Activated CD4-positive, alpha-beta memory T cell treated with anti-CD3 and anti-CD28 coated beads, Interleukin-2, amount 10 ng/mL, durations not matched to agents 7 days and 5 days (primary cell): ENCODE data around the gene FCRL5. TPM values are rescaled to one million over a fixed set of nuclear protein-coding genes. Genes with fewer than 3 reads are reported as not detected.
"Not testable (repeated sequence)": the region's sequence is repeated elsewhere in the genome, so short reads cannot be mapped to it uniquely, and the experiment has no call there.

ENCODE experiments used
- CTCF ChIA-PET: fragments of 350-600 bp; sonication (Branson Sonifier 250); formaldehyde crosslinking; loops from one replicate; lab custom pipeline; 2021; ENCODE audit warnings: antibody characterized with exemption, inconsistent platforms; lab: Charles Lee
- POLR2A ChIA-PET: fragments of 350-600 bp; sonication (Branson Sonifier 250); formaldehyde crosslinking; loops from one replicate; lab custom pipeline; 2021; ENCODE audit warnings: antibody characterized with exemption; lab: Charles Lee
- DNase-seq: peaks from one replicate; pipeline ENCODE4 v3.0.0-alpha.2; 2020
- H3K27ac Mint-ChIP-seq: one replicate; pipeline ENCODE4 v1.8.0; 2021; ENCODE audit warnings: mild to moderate bottlenecking, mixed read lengths
- H3K27me3 Mint-ChIP-seq: one replicate; pipeline ENCODE4 v1.8.0; 2021; ENCODE audit warnings: mixed read lengths
- H3K36me3 Mint-ChIP-seq: one replicate; pipeline ENCODE4 v1.8.0; 2021; ENCODE audit warnings: low read depth, mixed read lengths
- H3K4me1 Mint-ChIP-seq: one replicate; pipeline ENCODE4 v1.8.0; 2021; ENCODE audit warnings: mixed read lengths
- H3K4me3 Mint-ChIP-seq: one replicate; pipeline ENCODE4 v1.8.0; 2021; ENCODE audit warnings: mild to moderate bottlenecking, mixed read lengths
- H3K9me3 Mint-ChIP-seq: one replicate; pipeline ENCODE4 v1.8.0; 2021; ENCODE audit warnings: mixed read lengths
- total RNA-seq, 2 experiments: library from RNA; stranded (reverse); gene quantifications; one replicate each; pipeline ENCODE4 v1.2.3, GENCODE V29; 2021

Gene FCRL5
- total RNA-seq, 2 experiments from 2014 or later = not detected

DNA sequence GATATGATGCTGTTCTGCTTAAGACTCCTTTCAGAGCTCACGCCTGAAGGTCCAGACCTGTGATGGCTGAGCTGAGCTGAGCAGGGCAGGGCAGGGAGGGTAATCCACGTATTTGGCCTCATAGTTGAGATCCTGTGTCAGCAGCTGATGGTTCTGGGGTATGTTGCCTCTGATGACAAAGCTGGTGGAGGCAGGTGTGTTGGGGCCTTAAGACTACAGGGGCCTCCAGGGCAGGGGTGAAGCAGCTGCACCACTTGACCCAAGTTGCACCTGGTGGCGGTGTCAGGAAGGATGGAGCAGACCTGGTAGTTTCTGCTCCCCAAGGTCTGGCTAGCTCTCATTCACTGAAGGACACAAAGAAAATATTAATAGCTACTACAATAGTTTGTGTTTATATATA lies 57.0 kb downstream of the FCRL5 start:
- ChIA-PET POLR2A (interaction anchor here (1.6 kb wide), 1 partner anchor 11 kb away, joined by 4 read pairs; no protein-coding TSS in a partner anchor), CTCF (interaction anchor here (0.9 to 2.9 kb wide), 13 partner anchors 8 to 630 kb away, joined by 3 to 11 read pairs (median 4); no protein-coding TSS in a partner anchor)
- Mint-ChIP-seq H3K27me3 (peaks cover 30% of the 10 kb centered on the region), H3K4me1 (no peaks in the 10 kb centered on the region), H3K27ac (no peak overlapping the region), H3K36me3 (no peaks in the 10 kb centered on the region), H3K9me3 (no peaks in the 10 kb centered on the region), H3K4me3 (no peak overlapping the region)
- no peak for DNase-seq

DNA sequence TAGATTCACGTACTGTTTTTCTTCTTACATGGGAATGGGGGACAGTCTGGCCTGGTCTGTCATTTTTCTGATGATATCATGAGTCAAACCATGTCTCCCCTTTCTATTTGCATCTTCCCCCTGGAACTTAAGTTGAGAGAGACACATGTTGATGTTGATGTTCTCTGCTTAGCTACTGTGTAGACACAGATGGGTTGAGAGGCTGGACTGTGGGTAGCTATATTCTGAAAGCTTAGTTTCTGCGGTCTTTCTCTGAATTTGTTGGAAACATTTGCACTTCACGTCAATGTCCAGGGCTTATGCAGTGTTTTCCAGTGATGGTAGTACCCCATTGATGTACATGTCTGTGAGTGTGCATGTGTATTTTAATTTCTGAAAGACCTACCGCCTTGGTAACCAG lies 58.2 kb downstream of the FCRL5 start:
- no peaks in the 10 kb centered on the region for H3K36me3 Mint-ChIP-seq
- DNase-seq = no peak
- ChIA-PET POLR2A (interaction anchor here (1.6 kb wide), 1 partner anchor 10 kb away, joined by 4 read pairs; no protein-coding TSS in a partner anchor), CTCF (interaction anchor here (1.2 to 2.9 kb wide), 4 partner anchors 9 to 323 kb away, joined by 3 to 11 read pairs (median 4); no protein-coding TSS in a partner anchor)
- H3K27me3 Mint-ChIP-seq = peaks cover 27% of the 10 kb centered on the region
- no peaks in the 10 kb centered on the region for H3K4me1 Mint-ChIP-seq
- no peaks in the 10 kb centered on the region for H3K9me3 Mint-ChIP-seq
- H3K4me3 Mint-ChIP-seq = no peak overlapping the region
- no peak overlapping the region for H3K27ac Mint-ChIP-seq

DNA sequence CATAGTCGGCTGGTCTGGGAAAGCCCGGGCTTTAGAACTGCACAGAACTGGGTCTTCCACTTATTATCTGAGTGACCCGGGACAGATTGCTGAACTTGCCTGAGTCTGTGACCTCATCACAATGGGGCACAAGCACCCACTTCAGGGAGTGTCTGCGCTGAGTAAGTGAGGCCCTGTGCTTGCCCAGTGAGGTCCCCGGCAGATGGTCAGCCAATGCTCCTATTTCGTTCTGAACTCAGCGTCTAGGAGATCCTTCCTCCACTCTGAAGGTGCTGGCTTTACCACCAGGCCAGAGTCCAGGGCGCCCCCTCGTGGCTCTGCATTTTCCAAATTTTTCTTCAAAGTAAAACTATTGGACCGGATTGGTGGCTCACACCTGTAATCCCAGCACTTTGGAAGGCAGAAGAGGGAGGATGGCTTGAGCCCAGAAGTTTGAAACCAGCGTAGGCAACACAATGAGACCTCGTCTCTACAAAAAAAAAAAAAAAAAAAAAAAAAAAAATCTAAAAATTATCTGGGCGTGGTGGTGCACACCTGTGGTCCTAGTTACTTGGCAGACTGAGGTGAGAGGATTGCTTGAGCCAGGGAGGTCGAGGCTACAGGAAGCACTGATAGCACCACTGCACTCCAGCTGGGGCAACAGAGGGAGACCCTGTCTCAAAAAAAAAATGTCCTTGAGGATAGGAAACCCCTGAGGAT lies 61.7 kb downstream of the FCRL5 start:
- Mint-ChIP-seq H3K9me3 (no peaks in the 10 kb centered on the region), H3K36me3 (no peaks in the 10 kb centered on the region), H3K27me3 (peaks cover 23% of the 10 kb centered on the region), H3K4me1 (no peaks in the 10 kb centered on the region), H3K27ac (no peak overlapping the region), H3K4me3 (no peak overlapping the region)
- ChIA-PET POLR2A (no interaction called here), CTCF (no interaction called here)
- DNase-seq = peak; percentile 66

DNA sequence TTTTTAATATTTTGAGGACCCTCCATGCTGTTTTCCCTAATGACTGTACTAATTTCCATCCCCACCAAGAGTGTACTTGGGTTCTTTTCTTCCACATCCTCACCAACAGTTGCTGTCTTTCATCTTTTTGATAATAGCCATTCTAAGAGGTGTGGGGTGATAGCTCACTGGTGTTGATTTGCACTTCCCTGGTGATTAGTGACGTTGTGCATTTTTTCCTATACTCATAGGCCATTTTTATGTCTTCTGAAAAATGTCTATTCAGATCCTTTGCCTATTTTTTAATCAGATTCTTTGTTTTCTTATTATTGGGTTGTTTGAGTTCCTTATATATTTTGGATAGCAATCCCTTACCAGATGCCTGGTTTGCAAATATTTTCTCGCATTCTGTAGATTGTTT lies 64.2 kb downstream of the FCRL5 start:
- peaks cover 16% of the 10 kb centered on the region for H3K27me3 Mint-ChIP-seq
- H3K36me3 Mint-ChIP-seq = no peaks in the 10 kb centered on the region
- no peak for DNase-seq
- no peak overlapping the region for H3K4me3 Mint-ChIP-seq
- H3K9me3 Mint-ChIP-seq = no peaks in the 10 kb centered on the region
- no peaks in the 10 kb centered on the region for H3K4me1 Mint-ChIP-seq
- POLR2A ChIA-PET = no interaction called here
- CTCF ChIA-PET = no interaction called here
- no peak overlapping the region for H3K27ac Mint-ChIP-seq

DNA sequence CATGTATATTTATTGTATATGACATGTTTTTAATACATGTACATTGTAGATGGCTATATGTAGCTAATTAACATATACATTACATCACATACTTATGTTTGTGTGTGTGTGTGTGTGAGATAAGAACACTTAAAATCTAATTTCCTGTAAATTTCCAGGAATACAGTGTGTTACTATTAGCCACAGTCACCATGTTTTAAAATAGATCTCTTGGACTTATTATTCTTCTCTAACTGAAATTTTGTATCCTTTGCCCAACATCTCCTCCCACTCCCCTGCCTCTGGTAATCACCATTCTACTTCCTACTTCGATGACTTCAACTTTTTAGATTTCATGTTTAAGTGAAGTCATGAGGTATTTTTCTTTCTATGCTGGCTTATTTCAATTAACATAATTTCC lies 64.8 kb downstream of the FCRL5 start:
- Mint-ChIP-seq H3K27me3 (peaks cover 21% of the 10 kb centered on the region), H3K4me3 (no peak overlapping the region), H3K9me3 (no peaks in the 10 kb centered on the region), H3K4me1 (no peaks in the 10 kb centered on the region), H3K27ac (no peak overlapping the region), H3K36me3 (no peaks in the 10 kb centered on the region)
- ChIA-PET POLR2A (no interaction called here), CTCF (interaction anchor here (1.0 to 1.8 kb wide), 2 partner anchors 8 to 11 kb away, joined by 4 to 5 read pairs; no protein-coding TSS in a partner anchor)
- DNase-seq = no peak

DNA sequence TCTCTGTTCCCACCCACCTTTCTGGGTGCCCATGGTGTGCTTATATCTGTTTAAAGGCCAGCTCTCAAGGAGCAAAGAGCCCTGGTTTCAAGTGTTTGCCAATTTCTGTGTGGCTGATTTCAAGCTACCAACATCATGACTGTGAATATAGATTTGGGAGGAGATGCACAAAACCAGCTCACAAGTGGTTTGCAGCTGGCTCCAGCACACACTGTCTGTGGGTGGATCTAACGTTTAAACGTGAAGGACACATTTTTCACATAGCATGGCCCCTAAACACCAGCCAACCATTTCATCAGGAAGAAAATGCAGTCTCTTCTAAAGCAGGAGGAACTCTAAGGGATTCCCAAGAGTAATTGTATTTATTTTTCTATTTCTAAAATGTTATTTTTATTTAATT lies 65.2 kb downstream of the FCRL5 start:
- H3K27me3 Mint-ChIP-seq = peaks cover 18% of the 10 kb centered on the region
- ChIA-PET POLR2A (no interaction called here), CTCF (interaction anchor here (1.0 to 1.8 kb wide), 2 partner anchors 8 to 10 kb away, joined by 4 to 5 read pairs; no protein-coding TSS in a partner anchor)
- no peak for DNase-seq
- no peaks in the 10 kb centered on the region for H3K9me3 Mint-ChIP-seq
- no peak overlapping the region for H3K4me3 Mint-ChIP-seq
- H3K27ac Mint-ChIP-seq = no peak overlapping the region
- H3K4me1 Mint-ChIP-seq = no peaks in the 10 kb centered on the region
- no peaks in the 10 kb centered on the region for H3K36me3 Mint-ChIP-seq

DNA sequence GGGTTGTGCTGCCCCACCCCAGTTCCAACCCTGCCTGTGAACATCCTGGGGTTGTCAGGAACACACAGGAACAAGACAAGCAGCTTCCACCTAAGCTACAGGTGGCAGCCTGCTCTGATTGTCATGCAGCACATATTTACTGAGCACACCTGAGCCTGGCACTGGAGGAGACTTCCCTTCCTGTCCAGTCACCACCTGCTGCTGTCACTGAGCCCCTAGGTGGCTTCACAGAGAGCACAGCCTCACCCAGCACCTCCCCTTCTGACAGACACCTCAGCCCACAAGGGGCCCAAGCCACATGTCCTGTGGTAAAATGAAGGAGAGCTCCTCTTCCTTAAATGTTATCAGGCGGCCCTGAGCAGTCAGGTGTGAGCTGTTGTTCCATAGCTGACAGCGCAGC lies 65.9 kb downstream of the FCRL5 start:
- POLR2A ChIA-PET = not testable (repeated sequence)

DNA sequence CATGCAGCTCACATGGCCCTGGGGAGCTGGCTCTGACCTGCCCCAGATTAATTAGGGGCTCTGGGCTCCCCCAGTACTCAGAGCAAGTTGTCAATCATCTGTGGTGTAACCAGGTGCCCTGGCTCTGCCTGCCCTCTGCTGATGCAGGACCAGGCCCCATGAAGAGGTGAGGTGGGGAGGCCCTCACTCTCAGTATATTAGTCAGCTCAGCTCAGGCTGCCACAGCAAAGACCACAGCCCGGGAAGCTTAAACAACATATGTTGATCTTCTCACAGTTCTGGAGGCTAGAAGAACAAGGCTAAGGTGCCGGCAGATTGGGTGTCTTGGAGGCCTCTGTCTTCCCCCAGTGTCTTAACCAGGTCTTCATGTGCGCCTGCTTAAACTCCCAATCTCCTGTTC lies 66.5 kb downstream of the FCRL5 start:
- Mint-ChIP-seq H3K4me3 (no peak overlapping the region), H3K9me3 (no peaks in the 10 kb centered on the region), H3K4me1 (no peaks in the 10 kb centered on the region), H3K27me3 (peaks cover 18% of the 10 kb centered on the region), H3K36me3 (no peaks in the 10 kb centered on the region), H3K27ac (no peak overlapping the region)
- CTCF ChIA-PET = interaction anchor here (1.0 to 1.8 kb wide), 3 partner anchors 9 to 116 kb away, joined by 4 to 5 read pairs (median 5); no protein-coding TSS in a partner anchor
- no peak for DNase-seq
- POLR2A ChIA-PET = no interaction called here

More for the DNA sequence above, 65.9 kb downstream of the FCRL5 start:
- not testable (repeated sequence) for H3K4me1 Mint-ChIP-seq, H3K9me3 Mint-ChIP-seq, H3K4me3 Mint-ChIP-seq, H3K27ac Mint-ChIP-seq, H3K36me3 Mint-ChIP-seq, DNase-seq
- CTCF ChIA-PET = interaction anchor here (0.6 to 1.8 kb wide), 4 partner anchors 9 to 531 kb away, joined by 3 to 5 read pairs (median 4); no protein-coding TSS in a partner anchor
- H3K27me3 Mint-ChIP-seq = peaks cover 18% of the 10 kb centered on the region

DNA sequence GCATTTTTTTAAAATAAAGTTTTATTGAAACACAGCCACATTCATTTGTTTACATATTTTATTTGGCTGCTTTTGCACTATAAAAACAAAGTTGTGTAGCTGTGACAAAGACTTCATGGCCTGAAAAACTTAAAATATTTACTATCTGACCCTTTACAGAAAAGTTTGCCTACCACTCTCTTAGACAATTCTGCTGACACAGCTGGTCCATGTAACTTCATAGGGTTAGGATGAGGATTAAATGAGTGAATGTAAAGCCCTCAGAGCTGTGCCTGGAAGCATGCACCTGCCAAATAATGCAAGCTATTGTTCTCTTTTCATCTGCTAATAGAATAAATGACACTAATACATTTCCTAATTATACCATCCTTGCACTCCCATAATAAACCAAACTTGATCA lies 67.7 kb downstream of the FCRL5 start:
- Mint-ChIP-seq H3K27me3 (peaks cover 22% of the 10 kb centered on the region), H3K36me3 (no peaks in the 10 kb centered on the region), H3K27ac (no peak overlapping the region), H3K9me3 (no peaks in the 10 kb centered on the region), H3K4me1 (no peaks in the 10 kb centered on the region), H3K4me3 (no peak overlapping the region)
- ChIA-PET CTCF (no interaction called here), POLR2A (interaction anchor here (1.2 kb wide), 1 partner anchor 10 kb away, joined by 4 read pairs; no protein-coding TSS in a partner anchor)
- DNase-seq = no peak

DNA sequence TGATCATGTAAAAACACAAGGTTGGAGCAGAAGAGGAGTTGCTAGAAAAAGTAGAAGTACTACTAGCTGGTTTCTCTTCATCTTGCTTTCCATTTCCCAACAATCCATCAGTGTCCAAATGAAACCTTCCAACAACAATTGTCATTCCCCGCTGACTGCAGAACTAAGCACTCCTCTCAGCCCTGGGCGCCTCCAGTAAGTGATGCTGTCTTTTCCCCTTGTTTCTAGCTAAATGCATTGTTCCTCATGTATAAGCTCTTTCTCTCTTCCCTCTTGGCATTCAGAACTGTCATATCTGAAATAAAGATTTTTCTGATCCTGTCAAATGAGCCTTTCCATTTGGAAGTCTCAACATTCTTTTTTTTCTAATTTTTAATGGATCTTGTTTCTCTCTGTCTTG lies 68.7 kb downstream of the FCRL5 start:
- H3K9me3 Mint-ChIP-seq = no peaks in the 10 kb centered on the region
- ChIA-PET POLR2A (no interaction called here), CTCF (no interaction called here)
- no peaks in the 10 kb centered on the region for H3K4me1 Mint-ChIP-seq
- no peak overlapping the region for H3K27ac Mint-ChIP-seq
- no peak overlapping the region for H3K4me3 Mint-ChIP-seq
- H3K36me3 Mint-ChIP-seq = no peaks in the 10 kb centered on the region
- peaks cover 25% of the 10 kb centered on the region for H3K27me3 Mint-ChIP-seq
- no peak for DNase-seq

DNA sequence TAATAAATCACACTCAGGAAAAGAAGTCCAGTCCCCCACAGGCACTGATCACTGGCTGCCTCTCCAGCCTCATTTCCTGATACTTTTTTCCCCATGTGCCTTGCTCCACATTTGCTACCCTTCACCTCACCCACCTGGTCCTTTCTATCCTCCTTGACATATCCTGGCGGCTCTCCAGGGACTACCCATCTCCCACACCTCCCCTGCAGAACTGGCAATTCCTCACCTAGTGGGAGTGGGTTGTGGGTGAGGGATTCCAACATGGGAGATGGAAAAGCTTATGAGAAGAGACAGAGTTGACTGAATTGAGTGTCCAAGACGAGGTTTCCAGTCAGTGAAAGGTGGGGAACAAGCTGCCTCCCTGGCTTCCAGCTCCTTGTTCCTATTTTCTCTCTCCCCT lies 69.6 kb downstream of the FCRL5 start:
- CTCF ChIA-PET = no interaction called here
- POLR2A ChIA-PET = no interaction called here
- Mint-ChIP-seq H3K27ac (no peak overlapping the region), H3K27me3 (peaks cover 25% of the 10 kb centered on the region), H3K4me3 (no peak overlapping the region), H3K36me3 (no peaks in the 10 kb centered on the region), H3K4me1 (no peaks in the 10 kb centered on the region), H3K9me3 (no peaks in the 10 kb centered on the region)
- no peak for DNase-seq

DNA sequence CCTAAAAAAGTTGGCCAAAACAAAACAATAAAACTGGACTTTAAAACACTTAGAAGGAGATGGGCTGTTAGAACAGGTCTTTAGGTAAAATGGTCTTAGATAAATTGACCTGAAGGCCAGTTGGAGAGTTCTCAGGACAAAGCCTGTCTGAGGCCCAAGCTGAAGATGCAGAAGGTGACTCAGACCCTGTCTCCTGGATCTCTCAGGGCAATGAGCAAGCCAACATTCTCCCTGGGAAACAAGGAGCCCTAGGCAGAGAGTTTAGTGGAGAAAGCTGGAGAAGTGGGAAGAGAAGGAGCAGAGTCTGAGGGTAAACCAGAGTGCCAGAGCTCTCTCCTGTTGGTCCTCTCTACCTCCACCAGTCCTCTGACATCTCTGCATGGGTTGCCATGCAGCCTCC lies 70.1 kb downstream of the FCRL5 start:
- Mint-ChIP-seq H3K4me1 (no peaks in the 10 kb centered on the region), H3K4me3 (no peak overlapping the region)
- POLR2A ChIA-PET = no interaction called here

DNA sequence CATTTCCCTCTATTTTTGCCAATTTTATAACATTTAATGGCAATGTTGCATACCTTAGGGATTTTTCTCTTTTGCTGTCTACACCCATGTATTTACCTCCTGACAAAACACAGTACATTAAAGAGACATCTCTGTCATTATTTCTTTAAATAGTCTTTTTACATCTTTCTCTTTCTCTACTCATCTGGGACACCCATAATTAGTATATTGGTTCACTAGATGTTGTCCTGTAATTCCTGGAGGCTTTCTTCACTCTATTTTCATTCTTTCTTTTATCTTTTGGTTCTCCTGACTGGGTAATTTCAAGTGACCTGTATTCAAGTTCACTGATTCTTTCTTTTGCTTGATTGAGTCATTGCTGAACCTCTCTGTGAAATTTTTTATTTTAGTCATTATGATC lies 74.3 kb downstream of the FCRL5 start:
- Mint-ChIP-seq H3K36me3 (no peaks in the 10 kb centered on the region), H3K27ac (no peak overlapping the region), H3K27me3 (peaks cover 21% of the 10 kb centered on the region), H3K9me3 (no peaks in the 10 kb centered on the region), H3K4me1 (no peaks in the 10 kb centered on the region), H3K4me3 (no peak overlapping the region)
- no peak for DNase-seq
- ChIA-PET CTCF (no interaction called here), POLR2A (no interaction called here)

More for the DNA sequence above, 70.1 kb downstream of the FCRL5 start:
- CTCF ChIA-PET = no interaction called here
- no peaks in the 10 kb centered on the region for H3K36me3 Mint-ChIP-seq
- no peak overlapping the region for H3K27ac Mint-ChIP-seq
- DNase-seq = no peak
- H3K9me3 Mint-ChIP-seq = no peaks in the 10 kb centered on the region
- H3K27me3 Mint-ChIP-seq = peaks cover 22% of the 10 kb centered on the region
